ENCODE results near the gene ADAMTS9.

Gene ADAMTS9

GRCh38 chr3:64523324-64523723, 164.5 kb downstream of the ADAMTS9 start:
- no peak for DNase-seq

- no peak for DNase-seq
Observed at GRCh38 chr3:64520334-64520733, 167.5 kb downstream of the ADAMTS9 start.

- DNase-seq, result no peak
Observed at GRCh38 chr3:64518950-64519349, 168.8 kb downstream of the ADAMTS9 start.

GRCh38 chr3:64518496-64518895, 169.3 kb downstream of the ADAMTS9 start:
- no peak for DNase-seq

GRCh38 chr3:64514889-64515288, 172.9 kb downstream of the ADAMTS9 start:
- DNase-seq, result no peak

DNA sequence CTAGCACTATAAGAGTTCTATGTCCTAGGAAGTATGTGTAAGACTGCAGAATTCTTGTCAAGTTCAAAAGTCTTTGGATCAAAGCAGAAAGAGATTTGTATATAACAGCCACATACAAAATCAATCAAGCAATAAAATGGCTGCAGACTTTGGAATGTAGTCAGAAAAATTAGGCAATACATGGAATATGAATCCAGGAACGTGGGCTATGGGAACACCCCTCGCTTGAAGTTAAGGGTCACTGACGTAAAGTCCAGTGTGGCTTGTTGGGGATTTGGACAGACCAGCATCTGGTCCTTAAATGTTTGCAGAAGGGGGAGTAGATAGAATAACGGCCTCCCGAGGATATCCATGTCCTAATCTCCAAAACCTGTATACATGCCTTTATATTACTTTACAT, 178.6 kb downstream of the ADAMTS9 start:
- no peak for DNase-seq

DNA sequence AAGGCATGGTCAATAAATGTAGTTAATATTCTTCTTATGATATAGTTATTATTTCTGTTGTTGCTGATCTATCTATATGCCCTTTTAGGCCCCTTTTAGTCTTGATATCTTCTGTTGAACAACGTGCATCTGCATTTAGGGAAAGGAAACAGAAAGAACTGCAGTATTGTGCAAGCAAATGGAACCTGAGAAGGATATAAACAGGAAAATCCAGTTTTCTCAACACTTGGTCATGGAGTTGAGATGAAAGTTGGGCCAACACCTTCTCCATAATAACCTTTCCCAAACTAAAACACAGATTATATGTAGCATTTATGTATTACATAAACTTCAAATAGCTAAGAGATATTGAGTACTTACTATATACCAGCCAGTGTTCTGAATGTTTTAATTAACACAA, 179.7 kb downstream of the ADAMTS9 start:
- no peak for DNase-seq

DNA sequence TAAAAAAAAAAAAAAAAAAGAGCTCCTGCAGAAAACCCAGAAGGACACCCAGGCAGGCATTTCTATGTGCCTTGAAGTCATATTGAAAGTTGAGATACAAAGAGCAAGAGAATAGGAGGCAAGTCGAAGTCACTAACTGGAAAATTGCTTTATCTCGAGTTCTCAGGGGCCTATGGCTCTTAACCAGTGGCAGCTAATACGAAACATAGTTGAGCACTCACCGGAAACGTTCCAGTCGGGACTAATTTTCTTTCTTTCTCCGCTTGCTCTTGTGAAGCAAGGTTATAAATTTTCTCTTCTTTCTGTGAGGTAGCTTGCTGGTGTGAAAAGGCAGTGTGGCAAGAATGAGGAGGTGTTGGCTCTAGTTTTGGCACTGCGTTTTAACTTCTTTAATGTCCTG, 181.5 kb downstream of the ADAMTS9 start:
- no peak for DNase-seq

DNA sequence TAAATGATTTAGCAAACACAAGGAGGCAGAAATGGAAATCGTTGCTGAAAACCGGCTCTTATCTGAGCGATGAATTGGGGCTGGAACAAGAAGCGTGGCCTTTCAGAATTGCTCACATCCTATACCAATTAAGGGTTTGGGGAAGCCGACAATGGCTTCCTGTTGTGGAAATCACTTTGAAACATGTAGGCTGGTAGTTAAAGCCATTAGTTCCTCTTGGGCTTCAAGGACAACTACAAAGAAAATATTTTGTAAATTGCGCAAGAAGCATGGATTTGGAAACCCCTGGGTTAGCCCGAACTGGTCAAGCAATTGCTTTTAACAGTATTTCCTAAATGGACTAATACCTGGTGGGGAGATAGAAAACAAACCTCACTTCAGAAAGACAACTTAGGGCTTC, 182.4 kb downstream of the ADAMTS9 start:
- no peak for DNase-seq

DNA sequence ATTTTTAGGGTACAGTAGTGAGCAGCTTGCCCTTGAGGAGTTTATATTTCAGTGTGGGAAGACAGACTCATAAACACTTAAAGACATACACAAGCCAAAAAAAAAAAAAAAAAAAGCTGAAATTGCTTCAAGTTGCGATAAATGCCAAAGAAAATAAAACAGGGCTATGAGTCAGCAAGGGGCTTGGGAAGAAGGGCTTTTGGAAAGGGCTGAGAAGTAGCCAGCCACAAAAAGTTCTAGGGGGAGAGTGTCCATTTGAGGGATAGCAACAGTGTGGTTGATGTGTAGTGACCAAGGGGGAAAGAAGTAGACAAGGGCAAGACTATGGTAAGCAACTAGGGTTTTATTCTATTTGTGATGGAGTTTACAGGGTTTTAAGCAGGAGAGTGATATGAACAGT, 185.5 kb downstream of the ADAMTS9 start:
- no peak for DNase-seq

DNA sequence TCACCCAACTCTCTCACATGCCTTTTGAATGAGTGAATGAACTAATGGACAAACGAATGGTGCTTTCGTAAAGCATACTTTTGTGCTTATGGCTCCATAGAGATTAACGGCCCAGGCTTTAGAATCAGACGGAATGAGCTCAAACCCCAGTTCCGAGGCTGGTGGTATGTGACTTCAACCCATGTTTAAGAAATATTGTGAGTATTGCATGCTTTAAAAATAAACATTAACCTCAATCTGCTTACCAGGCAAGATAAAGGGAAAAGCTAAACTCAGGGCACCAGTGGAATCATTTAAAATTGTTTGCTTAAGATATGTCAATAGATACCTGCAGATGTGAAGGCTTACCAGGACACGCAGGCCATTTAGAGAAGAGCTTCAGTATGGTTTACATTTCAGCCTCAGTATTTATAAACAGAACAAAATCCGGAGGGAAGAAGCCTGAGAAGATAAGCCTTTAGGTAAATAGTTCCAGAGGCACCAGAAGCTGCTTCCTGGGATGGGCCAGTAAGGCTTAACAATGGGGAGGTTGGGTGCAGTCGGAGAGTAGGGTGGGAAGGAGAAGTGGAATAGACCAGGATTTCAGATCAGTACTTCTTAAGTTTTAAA, 186.4 kb downstream of the ADAMTS9 start:
- no peak for DNase-seq

DNA sequence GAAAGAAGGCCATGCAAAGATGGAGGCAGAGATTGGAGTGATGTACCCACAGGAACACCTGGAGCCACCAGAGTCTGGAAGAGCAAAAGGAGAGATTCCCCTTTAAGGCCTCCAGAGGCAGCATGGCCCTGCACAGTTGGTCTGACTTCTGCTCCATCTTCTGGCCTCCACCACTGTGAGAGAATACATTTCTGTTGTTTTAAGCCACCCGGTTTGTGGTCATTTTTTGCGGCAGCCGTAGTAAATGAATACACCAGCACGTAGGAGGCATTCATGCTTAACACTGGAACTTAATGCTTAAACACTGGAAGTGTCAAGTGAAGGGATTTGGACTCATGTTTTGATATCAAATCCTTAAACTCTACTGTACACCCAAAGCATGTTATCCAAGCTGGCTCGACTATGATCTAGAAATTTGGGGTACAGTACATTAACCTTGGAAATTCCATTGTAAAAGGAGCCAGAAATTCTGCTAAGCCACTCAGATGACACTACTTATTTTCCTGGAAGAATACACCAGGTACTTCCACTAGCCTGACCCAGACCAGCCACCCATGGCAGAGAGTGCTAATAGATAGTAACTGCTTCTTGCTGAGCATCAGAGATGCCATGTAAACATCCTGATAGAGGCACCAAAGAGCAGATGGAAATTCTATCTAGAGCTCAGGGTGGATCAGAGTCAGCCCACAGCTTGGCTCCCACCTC, 190.9 kb downstream of the ADAMTS9 start:
- no peak for DNase-seq

- DNase-seq, result no peak
Observed at GRCh38 chr3:64495781-64496334, 191.9 kb downstream of the ADAMTS9 start.

DNA sequence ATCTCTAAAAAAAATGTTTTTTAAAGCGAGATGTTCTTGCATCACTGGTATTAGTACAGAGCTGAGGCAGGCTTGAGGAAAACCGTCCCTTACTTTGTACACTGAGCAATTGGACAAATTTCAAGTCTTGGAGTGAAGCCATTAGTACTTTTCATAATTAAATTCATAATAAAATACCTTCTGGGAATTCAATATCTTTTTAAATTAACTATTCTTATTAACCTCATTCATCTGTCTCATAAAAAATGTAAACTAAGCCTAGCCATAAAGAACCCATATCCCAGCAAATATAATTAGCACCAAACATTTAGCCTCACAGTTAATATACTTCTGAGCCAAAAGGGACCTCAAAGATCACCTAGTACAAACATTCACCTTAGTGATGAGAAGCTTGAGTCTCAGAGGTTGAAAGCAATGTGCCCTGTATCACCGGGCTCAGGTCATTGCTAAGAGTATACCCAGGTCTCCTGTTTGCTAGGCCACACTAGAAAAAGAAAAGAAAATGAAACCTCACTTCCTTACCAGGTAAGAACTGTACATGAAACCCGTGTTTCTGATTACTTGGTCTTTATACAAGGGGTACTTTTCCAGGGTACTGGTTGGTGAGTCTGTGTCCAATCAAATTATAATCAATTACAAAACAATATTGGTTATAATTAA, 192.5 kb downstream of the ADAMTS9 start:
- no peak for DNase-seq

DNA sequence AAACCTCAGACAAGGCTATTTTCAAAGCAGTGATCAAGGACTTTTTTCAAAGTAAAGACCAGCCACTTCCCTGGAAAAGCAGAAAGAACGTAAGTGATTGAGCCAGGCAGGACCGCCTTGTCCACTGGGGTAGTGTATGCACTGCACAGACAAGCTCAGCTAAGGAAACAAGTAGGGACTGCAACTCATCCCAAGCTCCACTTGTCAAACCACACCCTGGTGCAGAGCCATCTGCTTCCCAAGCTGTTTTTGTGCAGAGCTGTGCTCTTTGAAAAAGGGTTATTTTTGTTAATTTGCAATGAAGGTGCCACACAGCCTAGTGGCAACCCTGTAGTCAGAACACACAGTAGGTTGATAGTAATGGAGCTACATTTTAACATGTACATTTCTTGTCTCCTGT, 193.3 kb downstream of the ADAMTS9 start:
- no peak for DNase-seq

DNA sequence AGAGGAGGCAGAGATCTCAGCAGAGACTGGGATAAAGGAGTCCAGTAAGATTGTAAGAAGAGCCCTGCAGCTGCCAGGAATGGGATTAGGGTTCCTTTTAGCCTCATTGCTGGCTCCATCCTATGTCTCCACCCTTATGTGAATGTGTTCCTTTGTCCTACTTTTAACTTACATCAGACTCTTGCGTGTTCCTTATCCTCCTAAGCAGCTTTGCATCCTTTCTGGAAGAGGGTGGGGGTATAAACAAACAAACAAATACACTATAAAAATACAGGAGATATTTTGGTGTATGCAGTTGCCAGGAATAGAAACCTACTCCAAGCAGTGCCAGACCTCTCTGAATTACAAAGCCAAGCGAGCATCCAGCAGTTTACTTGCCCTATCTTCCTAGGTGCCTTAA, 194.7 kb downstream of the ADAMTS9 start:
- DNase-seq, result no peak

- no peak for DNase-seq
Observed at GRCh38 chr3:64491843-64492242, 196.0 kb downstream of the ADAMTS9 start.

GRCh38 chr3:64490180-64490724, 197.5 kb downstream of the ADAMTS9 start:
- DNase-seq, result no peak

DNA sequence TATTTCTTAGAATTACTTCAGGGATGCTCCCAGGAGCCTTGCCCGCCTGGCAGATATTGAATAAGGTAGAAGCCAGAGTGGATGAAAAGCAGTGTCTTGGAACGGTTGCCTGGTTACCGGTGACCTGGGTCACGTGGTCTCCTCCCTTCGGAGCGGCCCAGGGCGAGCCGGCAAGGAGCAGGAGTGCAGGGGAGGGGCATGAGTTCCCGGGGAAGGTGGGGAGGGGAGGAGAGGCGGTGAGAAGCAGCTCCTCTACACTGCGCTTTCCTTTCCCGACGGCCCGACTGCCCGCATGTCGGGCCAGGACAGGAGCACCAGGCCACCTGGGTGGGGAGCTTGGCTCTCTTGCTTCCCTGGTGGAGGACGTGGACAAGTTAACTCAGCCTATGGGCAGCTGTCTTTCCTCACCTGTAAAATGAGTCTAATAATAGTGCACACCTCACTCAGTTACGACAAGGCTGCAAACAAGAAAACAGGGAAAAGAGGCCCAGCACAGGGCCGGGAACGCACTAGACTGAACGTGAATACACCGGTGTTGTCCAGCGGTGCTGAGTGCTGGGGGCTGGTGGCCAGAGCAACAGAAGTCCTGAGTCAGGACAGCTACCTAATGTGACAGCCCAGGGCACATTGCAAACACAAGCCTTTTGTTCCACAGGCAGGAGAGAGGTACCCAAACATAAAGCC, 198.3 kb downstream of the ADAMTS9 start:
- DNase-seq, result peak; percentile 88

DNA sequence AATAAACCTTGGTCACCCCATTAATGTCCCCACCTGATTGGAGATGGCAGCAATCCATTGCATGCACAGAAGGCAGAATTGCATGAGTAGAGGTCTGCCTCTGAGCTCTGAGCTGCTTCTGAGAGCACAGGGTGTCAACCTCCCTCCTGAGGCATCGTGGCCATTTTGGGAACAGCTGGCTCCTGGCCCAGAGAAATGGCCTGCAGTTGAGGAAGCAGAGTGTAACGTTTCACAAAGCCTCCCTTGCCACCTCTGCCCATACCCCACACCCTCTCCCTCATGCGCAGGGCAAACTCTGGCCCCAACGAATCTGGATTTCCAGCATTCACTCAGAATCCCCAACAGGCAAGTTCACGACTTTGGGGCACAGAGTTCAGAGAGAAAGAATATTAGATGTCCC, 198.9 kb downstream of the ADAMTS9 start:
- DNase-seq, result peak; percentile 57

DNA sequence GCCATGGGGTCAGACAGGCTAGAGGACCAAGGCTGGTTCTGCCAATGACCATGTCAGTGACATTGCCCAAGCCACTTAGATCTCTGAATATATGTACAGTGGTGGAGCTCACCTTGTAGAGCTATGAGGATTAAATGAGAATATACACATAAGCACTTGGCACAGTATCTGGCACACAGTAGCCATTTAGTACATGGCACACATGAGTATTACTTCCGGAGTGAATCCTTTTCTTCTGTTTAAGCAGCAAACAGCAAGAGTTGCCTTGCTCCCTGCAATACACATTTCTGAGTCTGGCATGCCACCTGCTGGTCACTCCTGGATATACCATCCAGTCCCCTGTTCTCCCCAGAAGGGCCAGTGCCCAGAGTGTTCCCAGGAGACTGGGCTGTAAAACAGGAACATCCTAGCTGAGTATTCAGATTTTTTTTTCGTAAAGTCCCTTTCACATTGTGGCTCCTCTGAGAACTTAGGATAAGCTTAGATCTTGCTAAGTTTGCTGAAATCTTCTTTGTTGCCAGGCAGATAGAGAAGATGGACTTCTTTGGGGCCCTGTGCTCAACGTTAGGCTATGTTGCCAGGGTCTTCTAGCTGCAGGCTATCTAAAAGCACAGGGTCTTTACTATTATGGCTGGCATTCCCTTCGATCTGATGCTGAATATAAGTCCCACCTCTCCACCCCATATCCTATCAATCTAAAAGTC, 203.4 kb downstream of the ADAMTS9 start:
- peak; percentile 36 for DNase-seq

DNA sequence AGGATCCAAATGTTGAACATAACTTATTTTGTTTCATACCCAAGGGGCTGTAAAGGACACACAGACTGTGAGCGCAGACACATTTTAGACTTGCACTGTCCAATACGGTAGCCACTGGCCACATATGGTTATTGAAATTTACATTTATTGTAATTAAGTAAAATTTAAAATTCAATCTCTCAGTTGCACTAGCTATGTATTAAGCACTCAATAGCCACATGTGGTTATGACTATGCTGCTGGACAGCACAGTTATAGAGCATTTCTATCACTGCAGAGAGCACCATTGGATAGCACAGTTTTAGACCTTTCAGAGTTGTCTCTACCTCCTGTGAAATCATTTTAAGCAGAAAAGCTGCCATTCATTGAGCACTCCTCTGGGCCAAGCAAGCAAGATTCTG, 204.3 kb downstream of the ADAMTS9 start:
- DNase-seq, result no peak

DNA sequence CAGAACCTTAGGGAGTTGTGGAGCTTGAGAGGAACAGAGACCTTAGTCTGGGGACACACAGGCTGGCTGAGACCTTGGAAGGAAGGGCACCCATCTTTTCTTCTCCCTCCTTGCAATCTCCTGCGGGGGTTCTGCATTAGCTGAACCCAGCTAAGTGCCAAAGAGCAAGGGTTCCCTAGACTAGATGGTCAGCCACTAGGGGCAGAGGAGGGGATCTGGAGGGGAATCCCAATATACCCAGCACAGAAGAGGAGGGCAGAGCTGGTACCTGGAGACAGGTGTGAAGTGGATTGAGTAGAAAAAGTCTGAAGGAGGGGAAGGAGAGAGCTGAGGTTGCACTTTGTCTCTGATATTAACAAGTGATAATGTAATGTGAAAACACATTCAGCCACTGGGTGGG, 212.8 kb downstream of the ADAMTS9 start:
- no peak for DNase-seq

All from DMS79 (cell line).